Globus pallidus (tissue), 1 donor: ENCODE results near the gene HEMK1.

Experiments
- DNase-seq: peaks from one replicate; pipeline ENCODE4 v3.0.0-alpha.2; 2015; ENCODE audit warnings: low spot score

HEMK1 gene

GRCh38 chr3:50602595-50603191 is 33.4 kb downstream of the HEMK1 start:
- DNase-seq = no peak

- no peak for DNase-seq
These were observed 34.2 kb downstream of the HEMK1 start for GRCh38 chr3:50603261-50604109.

GRCh38 chr3:50604110-50604621 is 34.8 kb downstream of the HEMK1 start:
- DNase-seq = no peak

GRCh38 chr3:50604628-50605588 is 35.6 kb downstream of the HEMK1 start:
- DNase-seq = no peak

DNA sequence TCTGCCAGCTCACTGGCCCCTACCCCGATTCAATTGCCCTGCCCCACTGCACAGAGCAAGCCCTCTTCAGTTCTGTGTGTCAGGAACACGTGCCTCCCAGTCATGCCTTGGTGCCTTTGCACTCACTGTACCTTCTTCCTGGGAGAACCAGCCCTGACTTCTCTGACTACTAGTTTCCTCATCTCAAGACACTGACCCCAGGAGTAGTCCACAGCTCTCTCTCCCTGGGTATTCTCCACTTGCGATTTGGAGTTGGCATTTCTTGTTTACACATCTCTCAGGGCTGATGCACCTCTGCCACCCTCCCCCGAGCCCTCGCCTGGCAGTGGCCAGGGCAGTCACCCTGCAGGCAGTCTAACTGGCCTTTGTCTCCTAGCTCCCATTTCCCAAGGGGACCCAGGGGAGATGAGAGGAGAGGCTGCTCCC is 36.6 kb downstream of the HEMK1 start:
- no peak for DNase-seq

DNA sequence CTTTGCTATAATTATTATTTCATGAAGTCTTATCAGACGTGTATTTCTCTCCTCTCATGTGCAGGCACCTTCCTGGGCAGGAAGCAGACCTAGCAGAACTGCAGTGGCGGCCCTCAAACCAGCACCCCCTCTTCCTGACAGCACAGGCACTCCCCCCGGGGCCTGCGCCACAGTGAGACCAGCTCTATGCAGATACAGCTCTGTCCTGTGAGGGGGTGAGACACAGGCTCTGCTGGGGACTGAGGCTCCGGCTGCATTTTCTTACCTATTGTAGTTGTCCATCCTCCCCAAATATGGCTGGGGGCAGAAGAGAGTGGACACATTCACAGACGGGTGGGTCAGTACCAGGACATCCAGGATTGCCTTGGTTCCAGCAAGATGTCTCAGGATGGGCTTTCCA is 37.3 kb downstream of the HEMK1 start:
- DNase-seq = no peak

DNA sequence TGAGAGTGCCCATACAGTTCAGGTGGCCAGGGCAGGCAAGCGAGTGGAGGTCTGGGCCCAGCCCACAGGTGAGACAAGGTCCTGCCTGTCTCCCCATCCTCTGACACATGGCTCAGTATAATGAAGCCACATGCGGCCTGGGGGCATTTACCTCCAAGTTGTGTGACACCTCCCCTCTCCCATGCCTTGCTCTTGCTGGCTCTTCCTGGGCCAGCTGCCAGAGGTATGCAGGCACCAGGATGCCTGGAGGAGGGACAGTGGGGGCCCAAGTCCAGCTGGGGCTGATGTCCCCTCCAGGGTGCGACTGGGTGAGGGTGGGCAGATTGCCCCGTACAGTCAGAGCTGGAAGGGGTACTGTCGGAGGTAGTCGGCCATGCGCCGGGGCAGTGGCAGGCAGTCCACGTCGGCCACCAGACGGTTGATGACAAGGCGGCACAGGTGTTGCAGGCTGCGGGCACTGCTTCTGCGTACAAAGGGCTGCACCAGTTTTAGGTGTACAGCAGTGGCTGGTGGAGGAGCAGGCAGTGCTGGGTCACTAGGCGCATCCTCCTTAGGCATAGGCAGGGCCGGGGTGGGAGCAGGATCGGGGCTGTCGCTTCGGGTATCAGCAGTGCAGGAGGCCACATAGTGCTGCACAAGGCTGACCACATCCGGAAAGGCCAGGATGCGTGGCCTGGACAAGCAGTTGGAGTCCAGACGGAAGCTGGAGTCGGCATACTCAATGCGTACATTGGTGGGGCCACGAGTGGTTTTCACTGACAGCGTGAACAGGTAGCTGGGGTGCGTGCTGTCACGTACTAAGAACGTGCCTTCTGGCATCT is 38.2 kb downstream of the HEMK1 start:
- DNase-seq = no peak

DNA sequence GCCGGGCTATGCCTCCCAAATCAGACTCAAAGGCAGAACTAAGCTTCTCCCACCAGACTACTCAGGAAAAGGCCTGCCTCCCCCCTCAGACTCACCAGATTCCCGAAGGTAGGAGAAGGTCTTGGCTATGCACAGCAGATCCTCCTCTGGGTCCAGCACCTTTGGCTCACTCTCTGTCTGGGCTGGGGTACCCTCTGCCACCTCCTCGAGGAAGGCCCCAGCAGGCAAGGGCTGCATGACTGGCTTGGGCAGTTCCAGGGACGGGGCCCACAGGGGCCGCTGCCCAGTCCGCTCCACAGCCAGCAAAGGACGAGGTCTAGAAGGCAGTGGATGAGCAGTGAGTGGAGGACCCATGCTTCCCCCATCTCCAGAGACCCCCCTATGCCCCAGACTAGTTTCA is 39.0 kb downstream of the HEMK1 start:
- DNase-seq = no peak

DNA sequence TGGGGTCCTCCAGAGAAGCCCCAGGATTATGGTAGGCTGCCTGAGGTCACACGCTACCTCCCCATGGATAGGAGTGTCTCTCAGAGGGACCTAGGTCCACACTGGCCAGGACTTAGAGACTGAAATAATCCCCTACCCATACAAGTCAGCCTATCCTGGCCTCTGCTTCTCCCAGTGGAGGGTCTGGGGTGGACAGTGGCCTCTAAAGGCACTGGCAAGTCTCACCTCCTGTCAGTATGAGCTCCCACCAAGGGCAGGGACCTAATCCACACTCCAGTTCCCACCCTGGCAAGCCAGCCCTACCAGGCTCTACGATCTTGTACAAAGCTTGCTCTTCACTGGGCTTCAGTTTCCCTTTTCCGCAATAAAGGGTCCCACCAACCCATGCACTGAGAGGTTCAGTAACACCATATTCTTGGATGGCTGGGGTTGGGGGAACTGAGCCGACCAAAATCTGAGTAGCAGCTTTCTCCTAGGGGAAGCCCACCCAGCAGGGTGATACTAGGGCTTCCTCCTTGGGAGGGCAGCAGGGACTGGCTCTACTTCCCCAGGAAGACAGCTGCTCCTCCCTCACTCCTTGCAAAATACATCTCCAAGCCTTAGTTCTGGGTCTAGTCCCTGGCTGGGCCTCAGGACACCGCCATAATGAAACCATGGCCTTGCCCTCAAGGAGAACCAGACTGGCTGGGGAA is 39.9 kb downstream of the HEMK1 start:
- no peak for DNase-seq

GRCh38 chr3:50609763-50610085 is 40.4 kb downstream of the HEMK1 start:
- DNase-seq = no peak

DNA sequence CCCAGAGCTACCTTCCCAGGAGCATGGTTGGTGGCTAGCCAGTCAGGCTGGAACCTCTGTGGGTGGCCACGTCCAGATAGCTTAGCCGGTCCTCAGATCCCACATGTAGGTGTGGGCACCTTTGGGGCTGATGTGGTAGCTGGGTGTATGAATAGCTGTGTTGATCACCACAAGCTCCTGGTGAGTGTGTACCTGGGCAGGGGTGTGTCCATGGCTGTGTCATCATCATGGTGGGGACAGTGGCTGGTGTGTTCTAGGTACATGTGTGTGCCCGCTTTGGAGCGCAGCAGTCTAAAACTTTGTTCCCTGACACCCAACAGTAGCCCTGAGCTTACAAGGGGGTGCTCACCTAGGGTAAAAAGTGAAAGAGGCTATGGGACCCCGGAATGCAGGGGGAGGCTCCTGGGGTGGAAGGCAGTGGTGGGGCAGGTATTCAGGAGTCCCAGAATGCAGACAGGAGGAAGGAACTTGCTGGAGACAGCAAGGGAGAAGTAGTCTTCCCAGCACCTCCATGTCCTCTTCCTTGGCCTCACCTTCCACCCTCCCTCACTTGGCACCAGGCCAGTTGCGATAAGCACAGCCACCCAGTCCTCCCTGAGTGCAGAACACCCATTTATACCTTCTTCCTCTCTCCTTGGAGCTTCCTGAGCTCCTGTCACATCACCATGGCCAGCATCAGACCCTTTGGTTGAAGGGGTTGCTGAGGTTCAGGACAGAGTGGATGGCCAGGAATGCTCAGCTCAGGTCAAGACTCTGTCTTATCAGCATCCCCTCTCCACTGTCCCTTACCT is 41.1 kb downstream of the HEMK1 start:
- DNase-seq = no peak

DNA sequence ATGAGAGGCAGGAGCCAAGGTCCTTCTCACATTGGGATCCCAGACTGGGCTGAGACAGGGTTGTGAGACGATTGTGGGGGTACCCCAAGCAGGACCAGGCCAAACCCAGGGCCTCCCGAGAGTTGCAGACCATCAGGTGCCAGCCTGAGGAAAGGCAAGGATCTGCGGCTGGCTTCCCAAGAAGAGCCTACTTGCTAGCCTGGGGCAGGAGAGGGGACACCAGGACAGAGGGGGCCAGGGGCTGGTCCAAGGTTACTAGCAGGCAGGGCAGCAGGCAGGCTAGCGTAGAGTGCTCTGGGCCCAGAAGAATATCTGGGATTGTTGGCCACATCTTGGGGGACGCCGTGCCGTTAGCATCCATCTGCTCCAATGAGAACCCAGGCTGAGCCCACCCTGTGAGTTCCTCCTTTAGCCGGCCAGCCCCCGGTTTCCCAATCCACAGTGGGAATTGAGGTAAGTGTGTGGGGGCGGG is 41.7 kb downstream of the HEMK1 start:
- no peak for DNase-seq

DNA sequence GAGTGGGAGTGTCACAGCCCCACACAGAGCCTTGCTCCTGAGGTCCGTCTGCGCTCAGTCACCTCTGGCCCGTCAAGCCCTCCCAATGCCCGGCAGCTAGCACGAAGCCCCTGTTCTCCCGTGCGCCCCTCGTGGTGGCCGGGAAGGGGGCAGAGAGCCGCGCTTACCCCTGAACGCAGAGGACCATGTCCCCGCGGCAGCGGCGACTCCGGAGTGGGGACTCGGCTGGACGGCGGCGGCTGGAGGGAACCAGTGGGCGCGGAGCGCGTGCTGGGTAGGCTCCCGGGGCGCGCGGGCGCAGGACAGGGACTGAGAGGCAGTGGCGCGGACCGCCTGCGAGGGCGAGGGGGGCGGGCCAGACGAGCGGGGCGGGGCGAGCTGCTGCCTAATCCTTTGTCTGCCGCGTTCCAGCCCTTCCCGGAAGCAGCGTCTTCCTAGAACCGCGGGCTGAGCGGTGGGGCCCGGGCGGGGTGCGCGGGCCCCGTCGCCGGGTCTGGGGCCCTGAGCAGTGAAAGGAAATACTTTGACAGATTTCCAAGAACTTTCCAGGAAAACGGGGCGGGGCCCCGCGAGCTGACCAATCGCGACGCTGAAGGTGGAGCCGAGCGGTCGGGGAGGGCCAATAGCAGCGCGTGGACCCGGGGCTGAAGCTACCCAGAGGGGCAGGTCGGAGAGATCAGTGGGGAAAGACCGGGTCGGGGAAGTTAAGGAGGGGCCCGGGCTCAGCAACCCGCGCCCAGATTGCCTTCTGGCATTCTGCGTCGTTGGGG is 42.3 kb downstream of the HEMK1 start, which contains the start of gene CISH:
Gene CISH, minus strand, starts transcription at position 311 of the 770 bp plus-strand sequence. Its CDS starts 124 bp downstream, at position 187.
- DNase-seq = peak; percentile 73

- no peak for DNase-seq
These were observed 43.0 kb downstream of the HEMK1 start for GRCh38 chr3:50612234-50612882.

- DNase-seq = no peak
These were observed 43.9 kb downstream of the HEMK1 start for GRCh38 chr3:50612970-50613846.

GRCh38 chr3:50615190-50615589 is 45.9 kb downstream of the HEMK1 start:
- DNase-seq = no peak

GRCh38 chr3:50616003-50616769 is 46.9 kb downstream of the HEMK1 start:
- peak; percentile 76 for DNase-seq
